Measurements from ENCODE around the gene PSME3IP1.
"Not testable (repeated sequence)": the region's sequence is repeated elsewhere in the genome, so short reads cannot be mapped to it uniquely, and the experiment has no call there.

Gene PSME3IP1

GRCh38 chr16:57213462-57213861 is 27.6 kb upstream of the PSME3IP1 start:
- DNase-seq (ENCODE audit: low read depth): no peak
- no peak overlapping the region for H3K4me3 ChIP-seq (ENCODE audit: low read depth, low read length)
- no peak for TF ChIP-seq CTCF (conservative IDR thresholded peaks at IDR 0.05; ENCODE audit: low read depth, low read length)

DNA sequence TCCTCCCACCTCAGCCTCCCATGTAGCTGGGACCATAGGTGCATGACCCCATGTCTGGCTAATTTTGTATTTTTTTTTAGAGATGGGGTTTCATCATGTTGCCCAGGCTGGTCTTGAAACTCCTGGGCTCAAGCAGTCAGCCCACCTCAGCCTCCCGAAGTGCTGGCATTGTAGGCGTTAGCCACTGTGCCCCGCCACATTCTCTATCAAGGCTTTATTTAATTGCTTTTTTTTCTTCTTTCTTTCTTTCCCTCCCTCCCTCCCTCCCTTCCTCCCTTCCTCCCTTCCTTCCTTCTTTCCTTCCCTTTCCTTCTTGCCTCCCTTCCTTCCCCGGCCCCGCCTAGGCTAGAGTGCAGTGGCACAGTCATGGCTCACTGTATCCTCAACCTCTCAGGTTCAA is 23.9 kb upstream of the PSME3IP1 start:
- no peak for TF ChIP-seq CTCF (conservative IDR thresholded peaks at IDR 0.05; ENCODE audit: low read depth, low read length)
- no peak for DNase-seq (ENCODE audit: low read depth)
- H3K4me3 ChIP-seq (ENCODE audit: low read depth, low read length): no peak overlapping the region

GRCh38 chr16:57208926-57209325 is 23.1 kb upstream of the PSME3IP1 start:
- TF ChIP-seq CTCF (conservative IDR thresholded peaks at IDR 0.05; ENCODE audit: low read depth, low read length): no peak
- H3K4me3 ChIP-seq (ENCODE audit: low read depth, low read length): no peak overlapping the region
- DNase-seq (ENCODE audit: low read depth): no peak

DNA sequence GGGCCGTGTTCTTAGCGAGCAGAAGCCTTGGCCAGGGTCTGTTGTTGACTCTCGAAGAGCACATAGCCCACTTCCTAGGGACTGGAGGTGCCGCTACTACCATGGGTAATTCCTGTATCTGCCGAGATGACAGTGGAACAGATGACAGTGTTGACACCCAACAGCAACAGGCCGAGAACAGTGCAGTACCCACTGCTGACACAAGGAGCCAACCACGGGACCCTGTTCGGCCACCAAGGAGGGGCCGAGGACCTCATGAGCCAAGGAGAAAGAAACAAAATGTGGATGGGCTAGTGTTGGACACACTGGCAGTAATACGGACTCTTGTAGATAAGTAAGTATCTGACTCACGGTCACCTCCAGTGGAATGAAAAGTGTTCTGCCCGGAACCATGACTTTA is 18.8 kb upstream of the PSME3IP1 start:
- no peak for DNase-seq (ENCODE audit: low read depth)
- no peak overlapping the region for H3K4me3 ChIP-seq (ENCODE audit: low read depth, low read length)
- TF ChIP-seq CTCF (conservative IDR thresholded peaks at IDR 0.05; ENCODE audit: low read depth, low read length): no peak

DNA sequence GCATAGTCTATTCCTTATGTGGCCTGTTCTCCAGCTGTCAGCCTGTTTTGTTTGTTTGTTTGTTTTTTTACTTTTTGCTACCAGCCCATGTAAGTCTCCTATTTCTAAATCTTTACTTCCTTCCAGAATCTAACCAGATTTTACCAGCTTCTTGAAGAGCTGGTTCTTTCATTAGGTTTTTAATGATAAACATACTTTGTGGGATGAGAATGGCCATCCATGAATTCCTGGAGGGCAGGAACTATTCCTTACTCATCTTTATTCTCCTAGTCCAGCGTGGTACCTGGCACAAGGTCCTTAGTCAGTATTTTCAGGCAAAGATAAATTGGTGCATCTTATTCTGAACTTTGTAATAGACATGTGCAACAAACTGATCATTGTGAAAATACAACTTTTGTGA is 17.6 kb upstream of the PSME3IP1 start:
- TF ChIP-seq CTCF (conservative IDR thresholded peaks at IDR 0.05; ENCODE audit: low read depth, low read length): no peak
- no peak for DNase-seq (ENCODE audit: low read depth)
- H3K4me3 ChIP-seq (ENCODE audit: low read depth, low read length): no peak overlapping the region

DNA sequence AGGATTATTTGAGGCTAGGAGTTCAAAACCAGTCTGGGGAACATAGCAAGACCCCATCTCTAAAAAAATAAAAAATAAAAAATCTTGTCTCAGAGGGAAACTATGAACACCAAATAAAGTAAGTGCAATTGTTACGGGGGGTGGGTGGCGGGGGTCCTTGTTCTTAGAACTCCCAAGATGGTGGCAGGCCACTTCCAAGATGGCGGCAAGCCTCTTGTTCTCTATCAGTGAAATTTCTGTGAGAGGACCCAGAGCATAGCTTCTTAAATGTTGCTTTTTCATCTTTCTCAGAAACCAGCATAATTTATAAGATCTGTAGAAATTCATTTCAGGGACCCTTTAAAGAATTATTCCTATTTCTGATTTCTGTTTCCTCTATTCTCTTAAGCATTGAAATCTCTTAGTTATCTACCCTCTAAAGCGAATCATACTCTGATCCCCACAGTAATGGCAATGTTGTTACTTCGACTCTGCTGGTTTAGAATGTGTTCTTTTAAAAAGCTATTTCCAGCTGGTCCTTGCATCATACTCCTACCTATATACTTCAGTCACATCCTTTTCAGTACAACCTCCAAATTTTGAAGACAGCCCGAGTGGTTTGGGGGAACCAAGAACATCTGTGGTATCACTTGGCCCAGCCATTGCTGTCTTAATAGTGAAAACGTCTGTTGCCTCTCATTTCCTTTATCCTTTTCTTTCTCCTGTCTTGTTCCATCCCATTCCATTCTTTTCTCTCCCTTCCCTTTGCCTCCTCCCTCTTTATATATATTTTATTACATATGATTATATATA is 16.5 kb upstream of the PSME3IP1 start:
- TF ChIP-seq CTCF (conservative IDR thresholded peaks at IDR 0.05; ENCODE audit: low read depth, low read length): no peak
- H3K4me3 ChIP-seq (ENCODE audit: low read depth, low read length): no peak overlapping the region
- DNase-seq (ENCODE audit: low read depth): no peak

- not testable (repeated sequence) for DNase-seq (ENCODE audit: low read depth); H3K4me3 ChIP-seq (ENCODE audit: low read depth, low read length)
Measured at GRCh38 chr16:57200926-57201325, 15.1 kb upstream of the PSME3IP1 start.

DNA sequence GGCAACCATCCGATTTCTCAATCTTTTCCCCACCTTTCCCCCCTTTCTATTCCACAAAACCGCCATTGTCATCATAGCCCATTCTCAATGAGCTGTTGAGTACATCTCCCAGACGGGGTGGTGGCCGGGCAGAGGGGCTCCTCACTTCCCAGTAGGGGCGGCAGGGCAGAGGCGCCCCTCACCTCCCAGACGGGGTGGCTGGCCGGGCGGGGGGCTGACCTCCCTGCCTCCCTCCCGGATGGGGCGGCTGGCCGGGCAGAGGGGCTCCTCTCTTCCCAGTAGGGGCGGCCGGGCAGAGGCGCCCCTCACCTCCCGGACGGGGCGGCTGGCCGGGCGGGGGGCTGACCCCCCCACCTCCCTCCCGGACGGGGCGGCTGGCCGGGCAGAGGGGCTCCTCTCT is 14.5 kb upstream of the PSME3IP1 start:
- not testable (repeated sequence) for DNase-seq (ENCODE audit: low read depth); H3K4me3 ChIP-seq (ENCODE audit: low read depth, low read length)

Measured in choroid plexus epithelial cell (primary cell).